NCI-H748 treated with DMSO at 0.1 percent for 48 hours (cell line): ENCODE results near the gene LCMT2.

Experiments used
- DNase-seq: peaks from one replicate; lab custom pipeline; 2025; lab: John Stamatoyannopoulos, UW

Gene LCMT2

GRCh38 chr15:43275740-43276562 is 54.4 kb downstream of the LCMT2 start:
- DNase-seq = no peak

- DNase-seq = no peak
Measured at GRCh38 chr15:43274136-43274535, 56.2 kb downstream of the LCMT2 start.
